ENCODE data around the gene MC4R.

DNA sequence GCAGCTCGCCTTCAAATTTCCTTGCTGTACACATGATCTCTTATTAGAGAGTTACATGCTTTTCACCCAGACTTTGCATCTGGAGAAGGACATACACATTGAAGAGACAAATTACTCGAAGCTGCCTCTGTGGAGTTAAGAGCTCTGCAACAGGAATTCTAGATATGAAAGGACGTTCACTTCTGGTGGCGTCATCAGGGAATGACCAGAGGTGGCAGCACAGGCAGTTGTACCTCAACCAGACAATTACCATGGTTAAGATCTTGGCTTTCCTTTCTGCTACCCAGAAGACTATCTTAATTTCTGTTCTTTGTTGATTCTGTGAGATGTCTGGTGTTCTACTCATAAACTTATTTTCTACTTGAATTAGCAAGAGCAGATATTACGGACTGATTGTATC is 39.1 kb upstream of the MC4R start:
- TF ChIP-seq POLR2AphosphoS5 (IDR thresholded peaks at IDR 0.05; ENCODE audit: low read depth), result no peak
- TF ChIP-seq, protein P1, sequence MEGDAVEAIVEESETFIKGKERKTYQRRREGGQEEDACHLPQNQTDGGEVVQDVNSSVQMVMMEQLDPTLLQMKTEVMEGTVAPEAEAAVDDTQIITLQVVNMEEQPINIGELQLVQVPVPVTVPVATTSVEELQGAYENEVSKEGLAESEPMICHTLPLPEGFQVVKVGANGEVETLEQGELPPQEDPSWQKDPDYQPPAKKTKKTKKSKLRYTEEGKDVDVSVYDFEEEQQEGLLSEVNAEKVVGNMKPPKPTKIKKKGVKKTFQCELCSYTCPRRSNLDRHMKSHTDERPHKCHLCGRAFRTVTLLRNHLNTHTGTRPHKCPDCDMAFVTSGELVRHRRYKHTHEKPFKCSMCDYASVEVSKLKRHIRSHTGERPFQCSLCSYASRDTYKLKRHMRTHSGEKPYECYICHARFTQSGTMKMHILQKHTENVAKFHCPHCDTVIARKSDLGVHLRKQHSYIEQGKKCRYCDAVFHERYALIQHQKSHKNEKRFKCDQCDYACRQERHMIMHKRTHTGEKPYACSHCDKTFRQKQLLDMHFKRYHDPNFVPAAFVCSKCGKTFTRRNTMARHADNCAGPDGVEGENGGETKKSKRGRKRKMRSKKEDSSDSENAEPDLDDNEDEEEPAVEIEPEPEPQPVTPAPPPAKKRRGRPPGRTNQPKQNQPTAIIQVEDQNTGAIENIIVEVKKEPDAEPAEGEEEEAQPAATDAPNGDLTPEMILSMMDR (IDR thresholded peaks at IDR 0.05; ENCODE audit: insufficient read depth, low read length), result no peak
- TF ChIP-seq, protein P2, sequence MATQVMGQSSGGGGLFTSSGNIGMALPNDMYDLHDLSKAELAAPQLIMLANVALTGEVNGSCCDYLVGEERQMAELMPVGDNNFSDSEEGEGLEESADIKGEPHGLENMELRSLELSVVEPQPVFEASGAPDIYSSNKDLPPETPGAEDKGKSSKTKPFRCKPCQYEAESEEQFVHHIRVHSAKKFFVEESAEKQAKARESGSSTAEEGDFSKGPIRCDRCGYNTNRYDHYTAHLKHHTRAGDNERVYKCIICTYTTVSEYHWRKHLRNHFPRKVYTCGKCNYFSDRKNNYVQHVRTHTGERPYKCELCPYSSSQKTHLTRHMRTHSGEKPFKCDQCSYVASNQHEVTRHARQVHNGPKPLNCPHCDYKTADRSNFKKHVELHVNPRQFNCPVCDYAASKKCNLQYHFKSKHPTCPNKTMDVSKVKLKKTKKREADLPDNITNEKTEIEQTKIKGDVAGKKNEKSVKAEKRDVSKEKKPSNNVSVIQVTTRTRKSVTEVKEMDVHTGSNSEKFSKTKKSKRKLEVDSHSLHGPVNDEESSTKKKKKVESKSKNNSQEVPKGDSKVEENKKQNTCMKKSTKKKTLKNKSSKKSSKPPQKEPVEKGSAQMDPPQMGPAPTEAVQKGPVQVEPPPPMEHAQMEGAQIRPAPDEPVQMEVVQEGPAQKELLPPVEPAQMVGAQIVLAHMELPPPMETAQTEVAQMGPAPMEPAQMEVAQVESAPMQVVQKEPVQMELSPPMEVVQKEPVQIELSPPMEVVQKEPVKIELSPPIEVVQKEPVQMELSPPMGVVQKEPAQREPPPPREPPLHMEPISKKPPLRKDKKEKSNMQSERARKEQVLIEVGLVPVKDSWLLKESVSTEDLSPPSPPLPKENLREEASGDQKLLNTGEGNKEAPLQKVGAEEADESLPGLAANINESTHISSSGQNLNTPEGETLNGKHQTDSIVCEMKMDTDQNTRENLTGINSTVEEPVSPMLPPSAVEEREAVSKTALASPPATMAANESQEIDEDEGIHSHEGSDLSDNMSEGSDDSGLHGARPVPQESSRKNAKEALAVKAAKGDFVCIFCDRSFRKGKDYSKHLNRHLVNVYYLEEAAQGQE (IDR thresholded peaks at IDR 0.05; ENCODE audit: insufficient replicate concordance, low read depth), result no peak
- TF ChIP-seq GABPA (IDR thresholded peaks at IDR 0.05; ENCODE audit: low read depth), result no peak
